DOHH2 (cell line): ENCODE results near the gene DLX2.

ENCODE experiments used
- H3F3A ChIP-seq: fragments of 200-600 bp; sonication (generic), shearing (Covaris generic); 2 replicates; pipeline ENCODE4 v1.6.0; 2016; ENCODE audit warnings: antibody characterized with exemption, mild to moderate bottlenecking; ENCODE audit not compliant: control insufficient read depth, insufficient read depth
- H3K27ac ChIP-seq: fragments of 200-600 bp; sonication (generic); 2 replicates; pipeline ENCODE4 v1.5.1; 2014; ENCODE audit warnings: low read depth, mild to moderate bottlenecking, low read length, moderate library complexity
- H3K27me3 ChIP-seq: fragments of 200-600 bp; sonication (generic); 2 replicates; pipeline ENCODE4 v1.6.1; 2014; ENCODE audit warnings: mild to moderate bottlenecking, low read length, mixed read lengths; ENCODE audit not compliant: control insufficient read depth
- H3K36me3 ChIP-seq: fragments of 200-600 bp; sonication (generic); 2 replicates; pipeline ENCODE4 v1.6.1; 2014; ENCODE audit warnings: mild to moderate bottlenecking, low read length, moderate library complexity, mixed read lengths; ENCODE audit not compliant: control insufficient read depth
- H3K4me1 ChIP-seq: fragments of 200-600 bp; sonication (generic); 2 replicates; pipeline ENCODE4 v1.6.1; 2014; ENCODE audit warnings: mild to moderate bottlenecking, low read length, mixed read lengths; ENCODE audit not compliant: control insufficient read depth
- H3K4me2 ChIP-seq: fragments of 200-600 bp; sonication (generic); 2 replicates; pipeline ENCODE4 v1.6.0; 2014; ENCODE audit warnings: mild to moderate bottlenecking, low read length, moderate library complexity
- H3K4me3 ChIP-seq: fragments of 200-600 bp; sonication (generic); 2 replicates; pipeline ENCODE4 v1.5.1; 2014; ENCODE audit warnings: mild to moderate bottlenecking, low read length, mixed read lengths
- H3K79me2 ChIP-seq: fragments of 200-600 bp; sonication (generic); 2 replicates; pipeline ENCODE4 v1.6.1; 2014; ENCODE audit warnings: mild to moderate bottlenecking, low read length, mixed read lengths; ENCODE audit not compliant: control insufficient read depth
- H3K9me2 ChIP-seq: fragments of 200-600 bp; sonication (generic); replicated peaks from 2 replicates; pipeline ENCODE4 v1.6.1; 2014; ENCODE audit warnings: mild to moderate bottlenecking, low read length, mixed read lengths; ENCODE audit not compliant: control insufficient read depth
- H3K9me3 ChIP-seq: fragments of 200-600 bp; sonication (generic); 2 replicates; pipeline ENCODE4 v1.6.1; 2014; ENCODE audit warnings: antibody characterized with exemption, low read length, mixed read lengths; ENCODE audit not compliant: control insufficient read depth, insufficient read depth
- H4K20me1 ChIP-seq: fragments of 200-600 bp; sonication (generic); 2 replicates; pipeline ENCODE4 v1.6.0; 2014; ENCODE audit warnings: low read depth, mild to moderate bottlenecking, antibody characterized with exemption, low read length, moderate library complexity; ENCODE audit not compliant: control insufficient read depth, insufficient read depth
- EZH2phosphoT487 ChIP-seq: fragments of 200-600 bp; sonication (generic); IDR thresholded peaks from 2 replicates; pipeline ENCODE4 v1.6.1; 2017; ENCODE audit warnings: borderline replicate concordance, mild to moderate bottlenecking, antibody characterized with exemption, low read length, moderate library complexity, mixed read lengths
- TF ChIP-seq, protein P1 (sequence below): fragments of 200-600 bp; sonication (generic); IDR thresholded peaks from one replicate; pipeline ENCODE4 v1.5.1; 2014; ENCODE audit warnings: antibody characterized with exemption, mild to moderate bottlenecking, low read depth, low read length; ENCODE audit not compliant: poor library complexity, severe bottlenecking

The DLX2 gene

DNA sequence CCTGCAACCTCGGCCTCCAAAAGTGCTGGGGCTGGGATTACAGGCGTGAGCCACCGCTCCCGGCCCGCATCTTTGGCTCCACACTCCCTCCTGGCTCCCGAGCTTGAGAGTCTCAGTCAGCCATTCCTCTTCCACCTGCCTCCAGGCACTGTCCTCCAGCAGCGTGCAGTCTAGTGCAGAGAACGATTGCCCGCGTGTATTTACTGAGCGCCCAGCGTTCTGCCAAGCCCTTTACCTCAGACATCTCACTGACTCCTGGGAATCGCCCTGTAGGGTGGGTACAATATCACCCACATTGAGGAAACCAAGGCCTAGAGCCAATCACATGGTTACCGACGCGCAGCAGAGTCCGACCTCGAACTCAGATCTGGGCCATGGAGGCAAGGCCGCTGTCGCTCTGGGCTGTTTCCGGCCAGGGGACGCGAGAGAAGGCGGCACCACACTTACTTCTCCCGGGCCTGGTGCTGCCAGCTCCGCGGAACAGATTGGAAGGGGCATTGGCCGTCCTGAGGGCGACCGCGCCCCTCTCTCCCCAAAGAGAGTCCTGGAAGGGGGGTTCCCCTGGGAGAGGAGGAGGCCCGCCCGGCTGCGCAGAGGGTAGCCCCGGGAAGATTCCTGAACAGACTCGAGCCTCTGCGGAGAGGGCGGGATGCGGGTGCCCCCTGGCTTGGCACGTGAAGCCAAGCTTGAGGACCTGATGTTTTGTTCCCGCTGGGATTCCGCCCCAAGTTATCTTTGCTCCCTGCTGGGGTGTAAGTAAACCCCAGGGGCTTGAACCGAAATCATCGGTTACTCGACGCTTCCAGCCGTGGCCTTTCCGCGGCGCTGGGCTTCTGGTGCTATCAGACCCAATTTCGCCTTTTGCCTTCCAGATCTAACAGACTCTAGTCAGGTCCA lies 5.2 kb upstream of the DLX2 start:
- H4K20me1 ChIP-seq, result no peaks in the 10 kb centered on the region
- no peak overlapping the region for H3K4me3 ChIP-seq

DNA sequence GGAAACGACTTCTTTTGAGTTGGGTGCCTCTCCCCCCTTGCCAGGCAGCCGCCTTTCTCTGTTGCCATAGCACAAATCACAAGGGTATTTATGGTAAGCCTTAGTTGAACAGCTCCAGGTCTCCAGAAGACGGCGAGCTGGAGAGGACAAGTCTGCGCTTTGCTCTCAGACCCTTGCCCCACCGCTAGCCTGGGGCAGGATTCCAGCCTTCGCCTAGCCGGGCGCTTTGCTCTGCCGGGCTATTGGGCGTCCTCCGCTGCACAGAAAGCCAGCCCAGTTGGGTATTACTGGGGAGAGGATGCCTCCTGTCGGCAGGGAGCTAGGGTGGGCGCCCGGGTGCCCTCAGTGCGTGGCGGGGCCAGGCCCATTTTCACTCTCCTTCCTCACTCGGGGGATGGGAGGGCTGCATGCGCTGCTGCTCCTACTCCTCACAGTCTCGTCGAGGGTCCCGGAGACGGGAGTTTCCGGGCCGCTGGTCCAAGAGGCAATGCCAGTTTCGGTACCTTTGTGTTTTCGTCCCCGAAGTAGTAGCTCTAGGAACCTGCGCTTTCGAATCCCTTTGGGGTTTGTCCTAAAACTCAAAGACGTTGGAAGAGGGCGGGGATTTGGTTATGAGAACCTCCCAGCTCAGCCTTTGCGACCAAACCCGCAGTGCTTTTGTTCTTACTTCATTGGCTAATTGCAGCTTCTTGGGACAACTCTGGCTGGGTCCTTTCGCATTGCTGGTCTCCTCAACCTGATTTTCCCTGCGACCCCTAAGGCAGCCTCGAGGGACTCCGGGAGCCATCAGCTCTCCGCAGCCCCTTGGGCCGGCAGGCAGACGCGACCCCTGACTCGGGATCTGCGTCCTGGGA lies 3.6 kb upstream of the DLX2 start:
- TF ChIP-seq, protein P1, sequence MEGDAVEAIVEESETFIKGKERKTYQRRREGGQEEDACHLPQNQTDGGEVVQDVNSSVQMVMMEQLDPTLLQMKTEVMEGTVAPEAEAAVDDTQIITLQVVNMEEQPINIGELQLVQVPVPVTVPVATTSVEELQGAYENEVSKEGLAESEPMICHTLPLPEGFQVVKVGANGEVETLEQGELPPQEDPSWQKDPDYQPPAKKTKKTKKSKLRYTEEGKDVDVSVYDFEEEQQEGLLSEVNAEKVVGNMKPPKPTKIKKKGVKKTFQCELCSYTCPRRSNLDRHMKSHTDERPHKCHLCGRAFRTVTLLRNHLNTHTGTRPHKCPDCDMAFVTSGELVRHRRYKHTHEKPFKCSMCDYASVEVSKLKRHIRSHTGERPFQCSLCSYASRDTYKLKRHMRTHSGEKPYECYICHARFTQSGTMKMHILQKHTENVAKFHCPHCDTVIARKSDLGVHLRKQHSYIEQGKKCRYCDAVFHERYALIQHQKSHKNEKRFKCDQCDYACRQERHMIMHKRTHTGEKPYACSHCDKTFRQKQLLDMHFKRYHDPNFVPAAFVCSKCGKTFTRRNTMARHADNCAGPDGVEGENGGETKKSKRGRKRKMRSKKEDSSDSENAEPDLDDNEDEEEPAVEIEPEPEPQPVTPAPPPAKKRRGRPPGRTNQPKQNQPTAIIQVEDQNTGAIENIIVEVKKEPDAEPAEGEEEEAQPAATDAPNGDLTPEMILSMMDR, result peak; percentile 30
- no peak for TF ChIP-seq EZH2phosphoT487
- no peaks in the 10 kb centered on the region for H3K9me2 ChIP-seq
- no peaks in the 10 kb centered on the region for H3F3A ChIP-seq
- H3K4me2 ChIP-seq, result peak overlapping the region; percentile 28; the same call in 1 of the 2 replicates
- H3K4me1 ChIP-seq, result peaks cover 24% of the 10 kb centered on the region
- no peaks in the 10 kb centered on the region for H3K36me3 ChIP-seq
- no peak overlapping the region for H3K27ac ChIP-seq
- no peak overlapping the region for H3K4me3 ChIP-seq
- H3K9me3 ChIP-seq, result no peaks in the 10 kb centered on the region
- H3K27me3 ChIP-seq, result peaks cover 28% of the 10 kb centered on the region
- no peaks in the 10 kb centered on the region for H3K79me2 ChIP-seq
- peaks cover 4% of the 10 kb centered on the region; the same call in 1 of the 2 replicates for H4K20me1 ChIP-seq

More for the DNA sequence above, 5.2 kb upstream of the DLX2 start:
- no peak overlapping the region for H3K4me2 ChIP-seq
- H3K27ac ChIP-seq, result no peak overlapping the region
- peaks cover 13% of the 10 kb centered on the region for H3K4me1 ChIP-seq
- H3K27me3 ChIP-seq, result peaks cover 17% of the 10 kb centered on the region
- no peaks in the 10 kb centered on the region for H3K9me2 ChIP-seq
- TF ChIP-seq, protein P1, result no peak
- no peak for TF ChIP-seq EZH2phosphoT487
- no peaks in the 10 kb centered on the region for H3K79me2 ChIP-seq
- H3K9me3 ChIP-seq, result no peaks in the 10 kb centered on the region
- no peaks in the 10 kb centered on the region for H3F3A ChIP-seq
- no peaks in the 10 kb centered on the region for H3K36me3 ChIP-seq

DNA sequence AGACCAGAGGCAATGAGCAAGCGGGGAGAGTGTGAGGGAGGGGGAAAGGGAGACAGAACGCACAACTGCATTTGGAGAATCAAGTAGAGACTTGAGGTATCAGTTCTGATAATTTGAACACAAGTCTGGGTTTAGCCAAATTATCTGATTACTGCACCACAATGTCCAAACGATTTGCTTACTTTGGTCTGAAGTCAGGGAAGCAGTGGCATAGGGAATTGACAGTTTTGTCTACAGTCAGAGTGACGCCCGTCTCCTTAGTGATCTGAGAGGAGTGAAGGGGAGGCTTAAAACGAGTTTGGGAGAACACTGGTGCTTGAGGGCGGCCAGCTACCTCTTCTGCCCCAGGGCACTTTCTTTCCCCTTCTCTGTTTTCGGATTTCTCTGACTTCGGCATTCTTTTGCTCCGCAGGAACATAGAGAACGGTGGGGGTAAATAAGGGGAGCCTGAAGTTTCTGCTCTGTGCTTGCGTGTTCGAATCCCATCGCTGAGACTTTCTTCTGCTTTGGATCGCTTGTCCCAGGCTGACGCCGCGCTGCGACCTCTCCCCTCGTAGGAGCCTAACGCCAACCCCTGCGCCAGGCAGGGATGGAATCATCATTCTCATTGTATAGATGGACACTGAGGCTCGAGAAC lies 2.9 kb upstream of the DLX2 start:
- no peak for TF ChIP-seq EZH2phosphoT487
- TF ChIP-seq, protein P1, result no peak
- Histone ChIP-seq H3F3A (no peaks in the 10 kb centered on the region), H3K9me3 (no peaks in the 10 kb centered on the region), H3K36me3 (no peaks in the 10 kb centered on the region), H3K4me3 (no peak overlapping the region), H3K27ac (no peak overlapping the region), H3K4me2 (no peak overlapping the region), H4K20me1 (peaks cover 7% of the 10 kb centered on the region; the same call in 1 of the 2 replicates), H3K9me2 (no peaks in the 10 kb centered on the region), H3K4me1 (peaks cover 31% of the 10 kb centered on the region), H3K27me3 (peaks cover 35% of the 10 kb centered on the region), H3K79me2 (no peaks in the 10 kb centered on the region)
